HG03342 (cell line): Measurements from ENCODE around the gene KBTBD2.
A peak's percentile ranks its signal among the peaks of the same experiment; 100 is the strongest.
"Not testable (repeated sequence)": the region's sequence is repeated elsewhere in the genome, so short reads cannot be mapped to it uniquely, and the experiment has no call there.

Experiments used
- ATAC-seq: cut with Tn5 transposase; IDR thresholded peaks from one replicate; pipeline ENCODE4 v1.9.1; 2021; ENCODE audit warnings: mild to moderate bottlenecking, moderate library complexity; ENCODE audit not compliant: unreplicated experiment

KBTBD2 gene

GRCh38 chr7:32891043-32891799 is at the start of gene KBTBD2:
Gene KBTBD2, minus strand, starts transcription at chr7:32891760. Its CDS starts 12,156 bp downstream, at chr7:32879604.
- ATAC-seq = peak; percentile 52

- no peak for ATAC-seq
Observed at GRCh38 chr7:32941181-32941580, 49.6 kb upstream of the KBTBD2 start.

GRCh38 chr7:32937344-32938174 is 46.0 kb upstream of the KBTBD2 start:
- ATAC-seq = no peak

GRCh38 chr7:32936689-32937088 is 45.1 kb upstream of the KBTBD2 start:
- ATAC-seq = no peak

- no peak for ATAC-seq
Observed at GRCh38 chr7:32935558-32935957, 44.0 kb upstream of the KBTBD2 start.

- no peak for ATAC-seq
Observed at GRCh38 chr7:32930378-32930777, 38.8 kb upstream of the KBTBD2 start.

GRCh38 chr7:32929430-32930143 is 38.0 kb upstream of the KBTBD2 start:
- no peak for ATAC-seq

GRCh38 chr7:32928785-32929298 is 37.3 kb upstream of the KBTBD2 start:
- ATAC-seq = no peak

GRCh38 chr7:32921896-32922295 is 30.3 kb upstream of the KBTBD2 start:
- no peak for ATAC-seq

- not testable (repeated sequence) for ATAC-seq
Observed at GRCh38 chr7:32916994-32917393, 25.4 kb upstream of the KBTBD2 start.

- no peak for ATAC-seq
Observed at GRCh38 chr7:32916006-32916405, 24.4 kb upstream of the KBTBD2 start.

- ATAC-seq = no peak
Observed at GRCh38 chr7:32915041-32915536, 23.5 kb upstream of the KBTBD2 start.

GRCh38 chr7:32914184-32914583 is 22.6 kb upstream of the KBTBD2 start:
- no peak for ATAC-seq

- no peak for ATAC-seq
Observed at GRCh38 chr7:32910195-32910594, 18.6 kb upstream of the KBTBD2 start.

- no peak for ATAC-seq
Observed at GRCh38 chr7:32905175-32905662, 13.7 kb upstream of the KBTBD2 start.

- no peak for ATAC-seq
Observed at GRCh38 chr7:32901629-32902028, 10.1 kb upstream of the KBTBD2 start.

- no peak for ATAC-seq
Observed at GRCh38 chr7:32900433-32900995, 9.0 kb upstream of the KBTBD2 start.

GRCh38 chr7:32897376-32897775 is 5.8 kb upstream of the KBTBD2 start:
- ATAC-seq = not testable (repeated sequence)

GRCh38 chr7:32896564-32897347 is 5.2 kb upstream of the KBTBD2 start:
- no peak for ATAC-seq

GRCh38 chr7:32894171-32894570 is 2.6 kb upstream of the KBTBD2 start:
- ATAC-seq = no peak
